Lower lobe of right lung (tissue), 2 donors: Measurements from ENCODE around the gene LRPAP1. TPM values are rescaled to one million over a fixed set of nuclear protein-coding genes. Genes with fewer than 3 reads are reported as not detected.
A peak's percentile ranks its signal among the peaks of the same experiment; 100 is the strongest.
"Not testable (repeated sequence)": the region's sequence is repeated elsewhere in the genome, so short reads cannot be mapped to it uniquely, and the experiment has no call there.

Experiments used
- ATAC-seq, 2 donors: fragments of 200-7000 bp; cut with Tn5 transposase; one replicate each; pipeline ENCODE4 v1.9.1; 2020 to 2022; ENCODE audit warnings: mild to moderate bottlenecking in 2 of 2, moderate library complexity in 2 of 2
- DNase-seq: peaks from one replicate; pipeline ENCODE4 v3.0.0-alpha.2; 2020
- H3K27ac ChIP-seq: fragments of 200-600 bp; one replicate; pipeline ENCODE4 v1.8.0; 2022
- H3K27me3 ChIP-seq: fragments of 200-600 bp; one replicate; pipeline ENCODE4 v1.8.0; 2022; ENCODE audit warnings: low read depth
- H3K36me3 ChIP-seq: fragments of 200-600 bp; one replicate; pipeline ENCODE4 v1.8.0; 2022; ENCODE audit warnings: mild to moderate bottlenecking
- H3K4me1 ChIP-seq: fragments of 200-600 bp; one replicate; pipeline ENCODE4 v1.8.0; 2022
- H3K4me3 ChIP-seq: fragments of 200-600 bp; one replicate; pipeline ENCODE4 v1.8.0; 2022; ENCODE audit warnings: mild to moderate bottlenecking
- H3K9me3 ChIP-seq: fragments of 200-600 bp; one replicate; pipeline ENCODE4 v1.8.0; 2022
- CTCF ChIP-seq: fragments of 200-600 bp; IDR thresholded peaks from one replicate; pipeline ENCODE4 v1.8.0; 2022; ENCODE audit warnings: antibody characterized with exemption, mild to moderate bottlenecking
- intact Hi-C: fragments of 100-400 bp; cut with DNase I; formaldehyde crosslinking; loops from one replicate; pipeline ENCODE4 v1.11.0; 2022
- total RNA-seq: library from RNA; stranded (reverse); fragmentation: NEBNext Ultra II Directional; extraction: Animal tissue kit (Norgen Biotek cat#: 25700); gene quantifications from one replicate; pipeline ENCODE4 v1.2.1, GENCODE V29; 2021
- donor health status: DM: no; HTN: yes; CAD: no; lungs with severe emphysema.

The LRPAP1 gene
- total RNA-seq, 1 donor from 2014 or later, result 224 TPM

GRCh38 chr4:3514806-3515501, 17.3 kb downstream of the LRPAP1 start:
- intact Hi-C loops, result no loop called here
- H3K27ac ChIP-seq, result no peak overlapping the region
- H3K4me1 ChIP-seq, result no peaks in the 10 kb centered on the region
- DNase-seq (peak; percentile 47), ATAC-seq (no peak)
- H3K9me3 ChIP-seq, result no peaks in the 10 kb centered on the region
- H3K27me3 ChIP-seq, result no peaks in the 10 kb centered on the region
- H3K4me3 ChIP-seq, result no peak overlapping the region
- no peak for TF ChIP-seq CTCF
- peaks cover 92% of the 10 kb centered on the region for H3K36me3 ChIP-seq

GRCh38 chr4:3514221-3514780, 17.9 kb downstream of the LRPAP1 start:
- no peak for TF ChIP-seq CTCF
- no peaks in the 10 kb centered on the region for H3K4me1 ChIP-seq
- H3K27ac ChIP-seq, result no peak overlapping the region
- H3K36me3 ChIP-seq, result peaks cover 89% of the 10 kb centered on the region
- DNase-seq, result peak; percentile 39
- H3K4me3 ChIP-seq, result no peak overlapping the region
- intact Hi-C loops, result no loop called here
- H3K27me3 ChIP-seq, result no peaks in the 10 kb centered on the region
- ATAC-seq, result no peak
- no peaks in the 10 kb centered on the region for H3K9me3 ChIP-seq

- DNase-seq (peak; percentile 35), ATAC-seq (no peak)
- no peaks in the 10 kb centered on the region for H3K27me3 ChIP-seq
- no peak for TF ChIP-seq CTCF
- peaks cover 86% of the 10 kb centered on the region for H3K36me3 ChIP-seq
- intact Hi-C loops, result no loop called here
- H3K4me1 ChIP-seq, result no peaks in the 10 kb centered on the region
- H3K9me3 ChIP-seq, result no peaks in the 10 kb centered on the region
- no peak overlapping the region for H3K4me3 ChIP-seq
- H3K27ac ChIP-seq, result no peak overlapping the region
These were observed 18.4 kb downstream of the LRPAP1 start for GRCh38 chr4:3513807-3514206.

- peaks cover 86% of the 10 kb centered on the region for H3K36me3 ChIP-seq
- ATAC-seq (no peak), DNase-seq (no peak)
- H3K27me3 ChIP-seq, result no peaks in the 10 kb centered on the region
- no peaks in the 10 kb centered on the region for H3K9me3 ChIP-seq
- H3K4me3 ChIP-seq, result no peak overlapping the region
- intact Hi-C loops, result no loop called here
- H3K4me1 ChIP-seq, result no peaks in the 10 kb centered on the region
- no peak overlapping the region for H3K27ac ChIP-seq
- TF ChIP-seq CTCF, result no peak
These were observed 19.5 kb downstream of the LRPAP1 start for GRCh38 chr4:3512719-3513118.

GRCh38 chr4:3512279-3512678, 19.9 kb downstream of the LRPAP1 start:
- DNase-seq (no peak), ATAC-seq (no peak)
- Histone ChIP-seq H3K9me3 (no peaks in the 10 kb centered on the region), H3K27ac (no peak overlapping the region), H3K4me3 (no peak overlapping the region), H3K4me1 (no peaks in the 10 kb centered on the region), H3K36me3 (peaks cover 84% of the 10 kb centered on the region), H3K27me3 (no peaks in the 10 kb centered on the region)
- intact Hi-C loops, result no loop called here
- TF ChIP-seq CTCF, result no peak

- H3K27ac ChIP-seq, H3K4me1 ChIP-seq, DNase-seq, ATAC-seq, H3K27me3 ChIP-seq, intact Hi-C loops, H3K9me3 ChIP-seq, H3K4me3 ChIP-seq: not testable (repeated sequence)
- H3K36me3 ChIP-seq, result peaks cover 84% of the 10 kb centered on the region
These were observed 20.6 kb downstream of the LRPAP1 start for GRCh38 chr4:3511601-3512000.
